Middle frontal gyrus (tissue), 1 donor: ENCODE results near the gene JADE2.
A peak's percentile ranks its signal among the peaks of the same experiment; 100 is the strongest.

Experiments
- DNase-seq: peaks from one replicate; pipeline ENCODE4 v3.0.0-alpha.2; 2015; ENCODE audit warnings: low spot score; ENCODE audit errors: extremely low spot score

JADE2 gene

DNA sequence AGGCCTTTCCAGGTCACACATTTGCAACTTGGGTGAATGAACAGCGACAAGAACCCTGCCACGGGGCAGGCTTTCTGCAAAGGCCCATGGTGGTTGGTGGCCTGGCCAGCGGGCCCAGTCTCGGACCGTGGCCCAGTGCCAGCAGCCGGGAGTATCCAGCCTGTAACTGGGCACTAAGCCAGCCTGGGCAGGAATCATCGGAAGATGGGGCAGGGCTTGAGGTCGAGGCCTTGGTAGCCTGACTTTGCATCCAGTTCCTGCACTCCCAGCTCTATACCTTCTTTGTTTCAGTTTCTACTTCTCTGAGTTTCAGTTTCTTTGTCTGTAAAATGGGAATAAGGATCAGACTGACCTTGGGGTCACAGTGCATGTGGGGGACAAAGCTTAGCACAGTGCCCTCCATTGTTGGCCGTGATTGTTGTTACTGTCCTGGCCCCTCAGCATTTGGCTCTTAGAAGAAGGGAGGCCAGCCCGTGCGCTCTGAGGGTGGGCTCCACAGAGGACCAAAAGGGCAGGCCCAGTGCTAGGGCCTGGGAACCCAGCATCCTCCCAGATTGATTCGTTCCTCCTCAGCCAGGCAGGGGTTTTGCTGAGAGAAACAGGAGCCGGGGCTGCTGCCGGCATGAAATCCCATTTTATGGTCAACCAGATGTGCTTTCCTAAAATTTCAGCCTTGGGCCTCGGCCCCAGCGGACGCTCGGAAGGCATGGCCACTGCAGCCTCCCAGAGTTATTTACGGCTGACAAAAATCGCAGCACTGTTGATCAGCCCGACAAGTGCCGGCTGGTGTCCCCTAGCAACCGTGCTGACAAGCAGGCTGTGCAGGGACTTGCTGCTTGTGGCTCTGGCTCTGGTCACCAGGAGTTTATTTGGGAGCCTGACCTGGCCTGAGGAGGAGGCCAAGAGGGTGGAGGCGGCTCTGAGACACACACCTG, 43.6 kb downstream of the JADE2 start:
- peak; percentile 30 for DNase-seq

DNA sequence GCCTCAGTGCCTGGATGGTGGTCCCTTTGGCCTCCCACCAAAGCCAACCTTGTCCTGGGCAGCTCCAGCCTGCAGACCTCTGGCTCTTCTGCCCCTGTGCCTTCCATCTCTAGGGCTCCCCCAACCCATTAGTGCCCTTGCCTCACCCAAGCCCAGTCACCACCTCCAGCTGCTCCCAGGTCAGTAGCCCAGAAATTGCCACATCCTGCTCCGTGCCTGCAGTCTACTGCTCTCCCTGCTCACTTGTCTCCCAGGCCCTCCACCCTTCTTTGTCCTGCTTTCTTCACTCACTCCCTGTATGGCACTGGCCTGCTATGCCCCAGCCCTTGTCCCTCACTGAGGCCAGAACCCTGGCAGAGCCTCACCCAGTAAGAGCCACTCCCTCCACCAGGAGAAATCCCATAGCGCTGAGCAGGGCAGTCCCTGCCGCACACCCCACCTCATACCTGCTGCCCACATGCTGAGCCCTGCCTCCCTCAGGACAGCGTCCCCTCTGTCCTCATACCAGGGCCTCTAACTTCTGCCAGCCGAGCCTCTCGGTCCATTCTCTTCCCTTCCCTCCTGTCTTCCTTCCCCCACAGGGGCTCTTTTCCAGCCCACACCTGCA, 44.4 kb downstream of the JADE2 start:
- no peak for DNase-seq

DNA sequence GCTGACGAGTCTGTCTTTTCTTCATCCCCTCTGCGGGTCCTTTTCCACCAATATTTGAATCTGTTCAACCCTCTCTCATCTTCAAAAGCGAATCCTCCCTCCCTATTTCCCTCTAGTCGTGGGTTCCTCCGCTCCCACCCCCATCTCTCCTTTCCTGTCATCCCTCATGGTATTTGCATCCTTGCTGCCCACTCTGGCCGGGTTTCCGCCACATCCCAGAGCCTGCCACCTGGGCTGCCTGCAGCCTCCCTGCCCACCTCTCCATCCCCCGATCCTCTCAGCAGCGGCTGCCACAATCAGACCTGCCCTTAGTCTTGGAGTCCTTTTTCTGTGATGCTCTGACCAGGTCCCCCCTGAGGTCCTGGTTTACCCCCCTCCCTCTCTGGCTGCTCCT, 44.9 kb downstream of the JADE2 start:
- no peak for DNase-seq

DNA sequence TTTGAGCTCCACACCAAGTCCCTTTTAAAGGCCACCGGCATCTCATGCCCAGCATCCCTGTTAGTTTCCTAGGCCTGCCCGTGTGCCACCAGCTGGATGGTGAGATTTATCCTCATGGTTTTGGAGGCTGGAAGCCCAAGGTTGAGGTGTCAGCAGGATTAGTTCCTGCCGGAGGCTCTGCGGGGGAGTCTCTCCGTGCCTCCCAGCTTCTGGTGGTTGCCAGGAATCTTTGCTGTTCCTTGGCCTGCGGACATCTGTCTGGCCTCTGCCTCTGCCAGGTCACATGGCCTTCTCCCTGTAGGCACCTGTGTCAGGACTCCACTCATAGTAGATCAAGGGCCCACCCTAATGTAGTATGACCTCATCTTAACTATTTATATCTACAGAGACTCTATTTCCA, 45.4 kb downstream of the JADE2 start:
- DNase-seq = no peak

DNA sequence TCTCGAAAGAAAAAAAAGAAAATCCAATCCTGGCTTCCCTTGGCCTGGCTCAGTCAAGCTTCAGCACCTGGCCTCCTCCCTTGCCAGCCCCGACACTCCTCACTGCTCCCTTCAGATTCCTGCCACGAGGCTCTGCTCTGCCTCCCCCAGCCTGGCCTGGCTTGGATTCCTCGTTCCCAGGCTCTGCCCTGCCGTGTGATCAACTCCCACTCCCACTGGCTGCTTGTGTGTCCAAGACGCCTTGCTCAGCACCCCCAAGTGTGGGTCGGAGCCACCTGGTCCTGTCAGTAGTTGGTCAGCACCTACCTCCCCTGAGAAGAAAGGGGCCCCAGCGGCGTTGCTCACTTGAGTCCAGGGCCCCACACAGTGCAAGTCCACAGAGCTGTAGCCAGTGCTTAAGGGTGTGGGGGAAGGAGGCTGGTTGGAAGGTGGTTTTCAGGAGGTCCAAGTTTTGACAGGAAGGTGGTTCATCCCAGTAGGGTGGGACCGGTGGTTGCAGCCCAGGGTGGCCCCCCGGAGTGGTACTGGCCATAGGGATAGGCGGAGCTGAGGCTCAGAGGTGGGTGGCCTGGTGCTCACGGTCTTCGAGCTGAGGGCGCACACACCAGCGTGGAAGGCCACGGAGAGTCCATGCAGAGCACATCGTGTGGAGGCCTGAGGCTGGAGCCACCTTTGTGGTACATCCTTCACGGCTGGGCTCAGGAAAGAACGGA, 46.4 kb downstream of the JADE2 start:
- DNase-seq = no peak

DNA sequence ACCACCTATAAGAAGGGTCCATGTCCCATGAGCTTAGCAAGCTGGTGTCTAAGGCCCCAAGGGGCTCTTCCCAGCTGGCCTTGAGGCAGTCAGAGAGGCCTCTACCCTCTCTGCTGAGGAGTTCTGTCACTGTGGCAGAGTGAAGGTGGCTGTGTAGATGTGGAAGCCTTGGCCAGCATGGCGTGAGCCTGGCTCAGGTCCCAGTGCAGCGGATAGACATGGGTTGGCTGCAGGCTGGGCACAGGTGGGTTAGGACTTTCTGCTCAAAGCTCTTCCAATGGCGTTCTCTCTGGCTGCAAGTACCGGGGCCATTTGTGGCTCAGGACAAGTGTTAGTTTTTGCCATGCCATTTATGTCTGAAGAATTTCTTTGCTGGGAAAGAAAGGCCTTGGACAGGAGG, 47.3 kb downstream of the JADE2 start:
- no peak for DNase-seq

DNA sequence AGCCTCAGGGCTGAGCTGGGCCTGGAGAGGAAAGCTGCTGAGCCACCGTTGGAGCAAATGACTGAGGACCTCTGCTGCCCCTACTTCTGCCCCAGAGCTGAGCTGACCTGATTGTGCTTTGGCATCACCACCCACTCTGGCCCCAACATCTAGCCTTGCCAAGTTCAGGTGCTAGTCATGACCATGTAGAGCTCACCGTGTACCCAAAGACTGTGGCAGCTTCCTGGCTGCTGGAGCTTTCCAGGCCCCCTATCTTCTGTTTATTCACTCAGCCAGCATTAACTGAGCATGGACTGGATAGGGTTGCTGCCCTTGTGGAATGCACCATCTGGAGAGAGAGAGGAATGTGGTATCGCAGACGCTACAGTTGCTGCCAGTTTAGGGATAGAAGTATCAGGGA, 49.1 kb downstream of the JADE2 start:
- DNase-seq = no peak

DNA sequence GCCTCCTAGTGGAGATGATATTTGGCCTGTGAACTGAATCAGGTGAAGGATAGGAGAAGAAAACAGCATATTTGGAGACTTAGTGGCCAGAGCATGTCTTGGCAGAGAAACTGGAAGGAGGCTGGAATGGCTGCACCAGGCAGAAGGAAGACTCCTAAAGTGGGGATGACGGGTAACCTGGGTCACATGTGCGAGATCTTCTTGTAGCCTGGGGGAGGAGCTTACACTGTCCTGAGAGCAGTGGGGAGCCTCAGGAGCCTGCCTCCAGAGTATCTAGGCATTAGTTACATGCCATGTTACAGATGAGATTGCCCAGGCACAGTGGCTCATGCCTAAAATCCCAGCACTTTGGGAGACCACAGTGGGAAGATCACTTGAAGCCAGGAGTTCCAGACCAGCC, 49.8 kb downstream of the JADE2 start:
- DNase-seq = no peak

DNA sequence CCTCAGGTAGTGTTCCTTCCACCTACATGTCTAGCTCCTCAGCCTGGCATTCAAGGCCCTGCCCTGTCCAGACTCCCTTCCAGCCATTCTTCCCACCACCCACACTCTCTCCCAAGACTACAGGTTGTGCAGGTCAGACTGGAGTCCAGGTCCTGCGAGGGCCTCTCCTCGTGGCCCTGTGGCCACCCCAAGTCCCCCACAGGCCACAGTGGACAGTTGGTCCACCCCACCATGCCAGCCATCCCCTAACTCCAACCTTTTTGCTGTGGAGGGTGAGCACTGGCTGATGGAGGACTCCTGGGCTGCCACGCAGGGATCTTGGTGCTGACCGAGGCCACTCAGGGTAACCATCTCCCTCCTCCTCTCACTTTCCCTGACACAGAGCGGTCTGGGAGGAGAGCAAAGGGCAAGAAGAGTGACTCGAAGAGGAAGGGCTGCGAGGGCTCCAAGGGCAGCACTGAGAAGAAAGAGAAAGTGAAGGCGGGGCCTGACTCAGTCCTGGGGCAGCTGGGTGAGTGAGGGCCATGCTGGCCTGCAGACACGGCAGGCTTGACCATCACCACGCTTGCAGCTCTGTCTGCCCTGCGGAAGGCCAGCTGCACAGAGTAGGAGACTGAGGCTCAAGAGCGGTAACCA, 51.0 kb downstream of the JADE2 start:
- no peak for DNase-seq

DNA sequence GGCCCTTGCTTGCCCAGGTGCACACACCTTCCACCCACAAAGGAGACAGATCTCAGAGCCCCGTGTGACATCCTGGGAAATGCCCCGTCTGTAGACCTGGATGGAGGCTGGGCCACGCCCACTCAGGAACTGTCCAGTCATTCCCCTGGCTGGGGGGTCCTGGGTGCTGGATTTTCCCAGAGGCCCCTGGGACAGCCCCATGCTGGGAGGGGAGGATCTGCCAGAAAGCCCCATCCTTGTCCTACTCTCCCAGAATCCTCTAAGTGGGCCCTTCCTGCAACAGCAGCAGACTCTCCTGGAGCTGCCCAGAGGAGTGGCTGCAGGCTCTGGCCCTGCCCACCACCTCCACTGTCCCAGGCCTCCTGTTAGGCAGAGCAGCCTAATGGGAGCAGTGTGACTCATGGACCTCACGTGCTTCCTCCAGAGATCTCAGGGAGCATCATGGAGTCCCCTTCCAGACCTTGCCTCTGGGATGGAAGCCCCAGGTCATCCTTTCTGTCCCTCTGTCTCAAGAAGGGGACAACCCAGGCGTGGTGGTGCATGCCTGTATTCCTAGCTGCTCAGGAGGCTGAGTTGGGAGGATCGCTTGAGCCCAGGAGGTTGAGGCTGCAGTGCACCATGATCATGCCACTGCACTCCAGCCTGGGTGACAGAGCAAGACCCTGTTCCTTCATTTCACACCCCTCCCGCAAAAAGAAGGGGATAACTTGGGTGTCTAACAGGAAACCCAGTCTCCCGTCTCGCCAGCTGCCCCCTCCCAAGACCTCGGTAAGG, 51.7 kb downstream of the JADE2 start:
- no peak for DNase-seq

DNA sequence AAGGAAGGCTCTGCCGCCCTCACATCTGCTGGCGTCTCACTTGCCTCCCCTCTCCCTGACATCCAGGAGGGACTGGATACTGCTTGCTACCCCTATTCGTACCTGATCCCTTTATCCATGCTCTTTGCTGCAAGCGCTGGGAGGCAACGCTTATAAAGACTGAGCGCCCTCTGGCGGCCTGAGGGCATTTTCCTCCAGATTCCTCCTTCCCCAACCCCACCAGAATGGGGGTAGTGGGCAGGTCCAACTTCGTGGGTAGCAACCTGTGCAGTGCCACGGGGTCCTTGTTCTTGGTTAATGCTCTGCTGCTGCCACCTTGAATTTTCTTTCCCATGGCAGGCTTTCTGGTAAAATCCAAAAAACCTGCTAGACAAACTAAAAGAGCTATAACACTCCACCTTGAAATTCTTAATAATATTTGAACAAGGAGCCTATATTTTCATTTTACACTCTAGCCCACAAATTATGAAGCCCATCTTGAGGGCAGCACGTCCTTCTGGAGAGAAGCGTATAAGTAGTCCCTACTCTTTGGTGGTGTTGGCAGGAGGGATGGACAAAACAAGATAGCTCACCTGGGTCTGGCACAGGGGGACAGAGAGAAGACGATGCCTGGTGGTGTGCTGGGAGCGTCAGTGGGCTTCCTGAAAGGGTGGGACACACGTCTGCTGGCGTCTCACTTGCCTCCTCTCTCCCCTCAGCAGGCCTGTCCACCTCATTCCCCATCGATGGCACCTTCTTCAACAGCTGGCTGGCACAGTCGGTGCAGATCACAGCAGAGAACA, 52.5 kb downstream of the JADE2 start:
- DNase-seq = no peak

DNA sequence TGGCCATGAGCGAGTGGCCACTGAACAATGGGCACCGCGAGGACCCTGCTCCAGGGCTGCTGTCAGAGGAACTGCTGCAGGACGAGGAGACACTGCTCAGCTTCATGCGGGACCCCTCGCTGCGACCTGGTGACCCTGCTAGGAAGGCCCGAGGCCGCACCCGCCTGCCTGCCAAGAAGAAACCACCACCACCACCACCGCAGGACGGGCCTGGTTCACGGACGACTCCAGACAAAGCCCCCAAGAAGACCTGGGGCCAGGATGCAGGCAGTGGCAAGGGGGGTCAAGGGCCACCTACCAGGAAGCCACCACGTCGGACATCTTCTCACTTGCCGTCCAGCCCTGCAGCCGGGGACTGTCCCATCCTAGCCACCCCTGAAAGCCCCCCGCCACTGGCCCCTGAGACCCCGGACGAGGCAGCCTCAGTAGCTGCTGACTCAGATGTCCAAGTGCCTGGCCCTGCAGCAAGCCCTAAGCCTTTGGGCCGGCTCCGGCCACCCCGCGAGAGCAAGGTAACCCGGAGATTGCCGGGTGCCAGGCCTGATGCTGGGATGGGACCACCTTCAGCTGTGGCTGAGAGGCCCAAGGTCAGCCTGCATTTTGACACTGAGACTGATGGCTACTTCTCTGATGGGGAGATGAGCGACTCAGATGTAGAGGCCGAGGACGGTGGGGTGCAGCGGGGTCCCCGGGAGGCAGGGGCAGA, 53.3 kb downstream of the JADE2 start:
- DNase-seq = no peak

DNA sequence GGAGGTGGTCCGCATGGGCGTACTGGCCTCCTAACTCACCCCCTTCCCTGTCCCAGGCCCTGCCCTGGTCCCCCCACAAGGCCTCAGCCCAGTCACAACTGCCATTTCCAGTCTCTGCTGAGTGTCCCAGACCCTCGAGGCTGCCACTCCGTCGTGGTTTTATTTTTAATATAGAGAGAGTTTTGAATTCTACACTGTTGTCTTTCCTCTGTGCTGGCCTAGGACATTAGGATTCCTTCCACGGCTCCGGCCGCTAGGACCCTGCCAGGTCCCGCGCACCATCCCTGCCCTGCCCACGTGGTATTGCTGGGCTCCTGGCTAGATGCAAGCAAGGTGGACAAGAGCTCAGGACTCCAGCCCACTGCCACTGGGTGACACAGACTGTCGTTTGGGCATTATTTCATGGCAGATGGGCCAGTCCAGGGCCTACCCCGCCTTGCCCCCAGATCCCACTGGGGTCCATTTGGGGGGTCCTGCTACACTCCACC, 53.9 kb downstream of the JADE2 start:
- no peak for DNase-seq

DNA sequence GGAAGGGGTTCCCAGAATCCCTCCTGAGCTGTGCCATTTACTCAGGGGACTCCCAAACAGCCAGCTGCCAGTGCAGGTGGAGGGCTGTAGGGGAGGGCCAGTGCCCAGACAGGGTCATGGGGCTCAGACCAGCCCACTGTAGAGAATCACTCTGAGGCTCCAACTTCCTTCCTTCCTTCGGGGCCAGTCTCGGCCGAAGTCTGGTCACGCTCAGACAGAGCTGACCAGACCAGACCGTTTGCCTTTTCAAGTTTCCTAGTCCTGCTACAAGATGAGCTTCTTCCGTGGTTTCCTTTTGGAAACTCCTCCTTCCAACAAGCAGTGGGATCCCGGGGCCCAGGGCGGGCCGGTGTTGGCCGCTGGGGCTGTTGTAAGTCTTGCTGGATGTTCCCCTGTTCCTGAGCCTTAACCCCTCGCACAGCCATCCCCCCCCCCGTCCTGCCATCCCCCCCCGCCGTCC, 54.6 kb downstream of the JADE2 start:
- DNase-seq = no peak

DNA sequence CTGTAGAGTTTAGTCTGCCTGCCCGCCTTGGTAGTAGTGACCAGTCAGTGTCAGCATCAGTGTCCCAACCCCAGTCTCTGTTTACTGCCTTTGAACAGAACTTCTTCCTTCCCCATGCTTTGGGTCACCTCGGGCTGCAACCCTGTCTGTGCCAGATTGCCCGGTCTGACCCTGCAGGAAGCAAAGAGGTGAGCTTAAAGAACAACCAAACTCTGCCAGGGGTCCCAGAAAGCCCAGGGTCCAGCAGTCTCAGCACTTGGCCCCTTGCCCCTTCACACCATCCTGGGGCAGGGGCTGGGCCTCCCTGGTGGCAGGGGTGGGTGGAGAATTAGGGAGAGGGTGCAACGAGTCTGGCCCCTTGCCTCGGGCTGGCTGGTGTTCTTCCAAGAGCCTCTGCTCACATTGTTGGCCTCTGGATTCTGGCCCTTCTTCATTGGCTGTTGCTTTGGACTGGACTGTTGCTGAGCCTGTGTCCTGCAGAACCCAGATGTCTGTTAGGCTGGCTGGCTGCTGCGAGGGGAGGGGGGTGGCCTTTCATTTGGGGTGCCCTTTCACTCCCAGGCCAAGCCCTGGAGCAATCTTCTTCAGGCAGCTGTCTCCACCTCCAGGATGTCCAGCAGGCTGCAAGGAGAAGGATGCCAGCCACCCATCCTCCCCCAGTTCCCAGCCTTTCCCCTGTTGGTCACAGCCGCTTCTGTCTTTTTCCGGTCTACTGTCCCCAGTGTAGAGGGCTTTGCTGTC, 55.9 kb downstream of the JADE2 start:
- no peak for DNase-seq

DNA sequence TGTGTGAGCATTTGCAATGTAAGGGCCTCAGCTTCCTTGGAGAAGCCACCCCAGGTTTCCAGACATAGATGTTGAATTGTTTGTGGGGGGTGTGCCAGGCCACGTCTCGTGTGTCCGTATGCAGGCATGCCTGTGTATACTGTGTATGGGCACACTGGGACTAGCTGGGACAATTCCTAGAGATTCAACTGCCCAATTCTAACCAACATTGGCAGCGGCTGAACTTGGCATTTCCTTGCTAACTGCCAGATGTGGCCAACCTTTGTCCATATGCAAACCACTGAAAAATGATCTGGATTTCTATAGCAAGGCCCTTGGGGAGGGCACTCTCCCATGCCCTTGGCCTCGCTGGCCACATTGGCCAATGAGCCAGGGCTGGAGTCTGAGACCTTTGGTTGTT, 56.8 kb downstream of the JADE2 start:
- DNase-seq = no peak

DNA sequence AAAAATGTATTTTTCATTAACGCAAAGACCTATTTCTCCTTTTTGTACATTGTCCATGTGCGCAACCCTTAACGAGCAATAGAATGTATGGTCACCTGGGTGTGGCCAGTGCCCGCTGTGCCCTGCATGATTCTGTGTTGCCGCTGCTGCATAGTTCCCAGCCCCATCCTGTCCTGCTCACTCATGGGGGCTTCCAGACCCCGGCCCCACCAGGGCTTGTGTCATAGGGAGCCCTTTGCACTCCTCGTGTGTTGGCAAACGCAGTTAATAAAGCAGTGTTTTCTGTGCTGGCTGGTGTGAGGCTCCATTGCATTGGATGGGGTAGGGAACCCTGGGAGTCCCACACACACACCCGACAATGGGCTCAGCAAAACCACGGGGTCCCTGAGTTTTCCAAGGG, 57.5 kb downstream of the JADE2 start:
- no peak for DNase-seq

DNA sequence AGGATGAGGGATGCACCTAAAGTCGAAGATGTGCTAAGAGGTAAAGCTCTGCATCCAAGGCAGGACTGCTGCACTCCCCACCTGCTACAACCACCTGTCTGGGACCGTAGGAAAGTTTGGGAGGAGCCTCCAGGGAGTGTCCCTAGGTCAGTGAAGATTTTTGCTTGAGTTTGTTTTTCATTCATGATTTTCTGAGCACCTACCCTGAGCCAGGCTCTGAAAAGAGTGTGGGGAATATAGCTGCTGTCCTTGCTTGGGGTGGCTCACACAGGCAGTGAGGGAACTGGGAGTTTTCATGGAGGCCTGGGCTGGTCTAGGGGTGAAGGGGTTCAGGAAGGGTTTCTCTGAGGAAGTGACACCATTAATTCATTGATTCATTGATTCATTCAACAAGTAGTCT, 58.3 kb downstream of the JADE2 start:
- no peak for DNase-seq

DNA sequence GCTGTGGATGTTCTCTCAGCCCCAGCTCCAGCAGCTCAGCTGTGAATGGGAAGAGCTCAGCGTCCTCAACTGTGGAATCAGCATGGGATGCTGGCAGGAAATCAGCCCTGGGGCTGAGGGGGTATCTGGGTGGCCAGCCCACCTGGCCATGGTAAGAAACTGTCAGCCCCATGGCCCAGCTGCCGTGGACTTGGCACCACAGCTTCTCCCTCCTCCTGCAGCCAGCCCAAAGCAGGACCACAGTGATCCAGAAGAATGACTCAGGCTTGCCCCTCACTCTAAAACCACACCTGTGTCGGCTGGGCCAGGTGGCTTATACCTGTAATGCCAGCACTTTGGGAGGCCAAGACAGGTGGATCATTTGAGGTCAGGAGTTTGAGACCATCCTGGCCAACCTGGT, 59.2 kb downstream of the JADE2 start:
- DNase-seq = no peak
